ENCODE data around the gene ANKEF1. TPM values are rescaled to one million over a fixed set of nuclear protein-coding genes. Genes with fewer than 3 reads are reported as not detected.

The ANKEF1 gene
- total RNA-seq, 1 experiment from 2014 or later = 11.6 TPM

- no peaks in the 10 kb centered on the region for H3K27me3 ChIP-seq (ENCODE audit: low read length)
- H3K79me2 ChIP-seq (ENCODE audit: low read length) = no peaks in the 10 kb centered on the region
- H3K27ac ChIP-seq (ENCODE audit: low read length) = no peak overlapping the region
- no peak for DNase-seq
- no peaks in the 10 kb centered on the region for H3K4me1 ChIP-seq (ENCODE audit: insufficient read depth, low read length)
- H4K20me1 ChIP-seq (ENCODE audit: low read length) = no peaks in the 10 kb centered on the region
- H2AFZ ChIP-seq (ENCODE audit: low read length) = no peak overlapping the region
- no peak for TF ChIP-seq CTCF (conservative IDR thresholded peaks at IDR 0.05; ENCODE audit: low read depth, low read length)
- TF ChIP-seq EZH2 (IDR thresholded peaks at IDR 0.05; ENCODE audit: low read length, unreplicated experiment) = no peak
- TF ChIP-seq EZH2phosphoT487 (IDR thresholded peaks at IDR 0.05; ENCODE audit: borderline replicate concordance, low read length) = no peak
- H3K4me2 ChIP-seq (ENCODE audit: low read length) = no peak overlapping the region
- BruUV-seq (replicated peaks) = no TSS peak
- ChIA-PET POLR2A (ENCODE audit: unreplicated experiment) (no interaction called here), CTCF (no interaction called here)
- no peaks in the 10 kb centered on the region for H3K9me2 ChIP-seq (replicated peaks; ENCODE audit: low read length)
- no peaks in the 10 kb centered on the region for H3F3A ChIP-seq (ENCODE audit: low read length, unreplicated experiment)
- no peak for ATAC-seq
- intact Hi-C loops (cut with micrococcal nuclease) = loop anchor here (5.0 kb wide), 1 partner anchor 863 kb away; no protein-coding TSS in a partner anchor
- H3K4me3 ChIP-seq (ENCODE audit: low read length) = no peak overlapping the region
- H3K9ac ChIP-seq (ENCODE audit: low read length) = no peak overlapping the region
- no peaks in the 10 kb centered on the region for H3K9me3 ChIP-seq (ENCODE audit: low read length)
- 0 out of 2 replicates have a peak, but pooled peaks cover under 1% of the 10 kb centered on the region for H3K36me3 ChIP-seq (ENCODE audit: low read depth, low read length)
These were observed 24.2 kb downstream of the ANKEF1 start for GRCh38 chr20:10059006-10059405.

GRCh38 chr20:10060226-10060625 lies 25.4 kb downstream of the ANKEF1 start:
- Histone ChIP-seq H3F3A (ENCODE audit: low read length, unreplicated experiment) (no peaks in the 10 kb centered on the region), H4K20me1 (ENCODE audit: low read length) (no peaks in the 10 kb centered on the region), H3K27me3 (ENCODE audit: low read length) (no peaks in the 10 kb centered on the region), H3K79me2 (ENCODE audit: low read length) (no peaks in the 10 kb centered on the region), H3K36me3 (ENCODE audit: low read depth, low read length) (no peaks in the 10 kb centered on the region), H3K9ac (ENCODE audit: low read length) (no peak overlapping the region), H2AFZ (ENCODE audit: low read length) (no peak overlapping the region), H3K27ac (ENCODE audit: low read length) (no peak overlapping the region), H3K9me2 (replicated peaks; ENCODE audit: low read length) (no peaks in the 10 kb centered on the region), H3K4me1 (ENCODE audit: insufficient read depth, low read length) (no peaks in the 10 kb centered on the region), H3K4me3 (ENCODE audit: low read length) (no peak overlapping the region), H3K9me3 (ENCODE audit: low read length) (no peaks in the 10 kb centered on the region), H3K4me2 (ENCODE audit: low read length) (no peak overlapping the region)
- ChIA-PET CTCF (no interaction called here), POLR2A (ENCODE audit: unreplicated experiment) (no interaction called here)
- TF ChIP-seq EZH2phosphoT487 (IDR thresholded peaks at IDR 0.05; ENCODE audit: borderline replicate concordance, low read length) (no peak), EZH2 (IDR thresholded peaks at IDR 0.05; ENCODE audit: low read length, unreplicated experiment) (no peak), CTCF (conservative IDR thresholded peaks at IDR 0.05; ENCODE audit: low read depth, low read length) (no peak)
- BruUV-seq (replicated peaks) = no TSS peak
- no peak for DNase-seq
- ATAC-seq = no peak
- intact Hi-C loops (cut with micrococcal nuclease) = no loop called here

GRCh38 chr20:10061641-10062040 lies 26.9 kb downstream of the ANKEF1 start:
- Histone ChIP-seq H3F3A (ENCODE audit: low read length, unreplicated experiment) (no peaks in the 10 kb centered on the region), H4K20me1 (ENCODE audit: low read length) (no peaks in the 10 kb centered on the region), H2AFZ (ENCODE audit: low read length) (no peak overlapping the region), H3K36me3 (ENCODE audit: low read depth, low read length) (no peaks in the 10 kb centered on the region), H3K27ac (ENCODE audit: low read length) (no peak overlapping the region), H3K4me1 (ENCODE audit: insufficient read depth, low read length) (no peaks in the 10 kb centered on the region), H3K79me2 (ENCODE audit: low read length) (no peaks in the 10 kb centered on the region), H3K4me3 (ENCODE audit: low read length) (no peak overlapping the region), H3K9me2 (replicated peaks; ENCODE audit: low read length) (no peaks in the 10 kb centered on the region), H3K9ac (ENCODE audit: low read length) (no peak overlapping the region), H3K27me3 (ENCODE audit: low read length) (no peaks in the 10 kb centered on the region), H3K4me2 (ENCODE audit: low read length) (no peak overlapping the region), H3K9me3 (ENCODE audit: low read length) (no peaks in the 10 kb centered on the region)
- TF ChIP-seq EZH2 (IDR thresholded peaks at IDR 0.05; ENCODE audit: low read length, unreplicated experiment) (no peak), EZH2phosphoT487 (IDR thresholded peaks at IDR 0.05; ENCODE audit: borderline replicate concordance, low read length) (no peak), CTCF (conservative IDR thresholded peaks at IDR 0.05; ENCODE audit: low read depth, low read length) (no peak)
- intact Hi-C loops (cut with micrococcal nuclease) = no loop called here
- POLR2A ChIA-PET (ENCODE audit: unreplicated experiment) = no interaction called here
- no TSS peak for BruUV-seq (replicated peaks)
- no peak for DNase-seq
- ATAC-seq = no peak
- CTCF ChIA-PET = no interaction called here

Measured in PC-3 (cell line).